Memory B cell (primary cell): ENCODE measurements around the gene SFMBT1.

Experiments
- ATAC-seq: fragments of 150-1000 bp; cut with Tn5 transposase; 2 replicates; pipeline ENCODE4 v1.10.0; 2021; ENCODE audit warnings: low read depth, mild to moderate bottlenecking, moderate library complexity
- DNase-seq, 2 donors: peaks; one replicate each; pipeline ENCODE4 v3.0.0; 2022; ENCODE audit warnings: low spot score in 2 of 2
- H3K27ac Mint-ChIP-seq: one replicate; pipeline ENCODE4 v1.8.0; 2022; ENCODE audit warnings: mild to moderate bottlenecking, moderate library complexity, mixed read lengths
- H3K27me3 Mint-ChIP-seq: one replicate; pipeline ENCODE4 v1.8.0; 2022; ENCODE audit warnings: mixed read lengths
- H3K36me3 Mint-ChIP-seq: one replicate; pipeline ENCODE4 v1.8.0; 2022; ENCODE audit warnings: mild to moderate bottlenecking, mixed read lengths
- H3K4me1 Mint-ChIP-seq: one replicate; pipeline ENCODE4 v1.8.0; 2022; ENCODE audit warnings: mixed read lengths
- H3K4me3 Mint-ChIP-seq: one replicate; pipeline ENCODE4 v1.8.0; 2022; ENCODE audit warnings: mild to moderate bottlenecking, moderate library complexity, mixed read lengths
- H3K9me3 Mint-ChIP-seq: one replicate; pipeline ENCODE4 v1.8.0; 2022; ENCODE audit warnings: mixed read lengths

SFMBT1 gene

DNA sequence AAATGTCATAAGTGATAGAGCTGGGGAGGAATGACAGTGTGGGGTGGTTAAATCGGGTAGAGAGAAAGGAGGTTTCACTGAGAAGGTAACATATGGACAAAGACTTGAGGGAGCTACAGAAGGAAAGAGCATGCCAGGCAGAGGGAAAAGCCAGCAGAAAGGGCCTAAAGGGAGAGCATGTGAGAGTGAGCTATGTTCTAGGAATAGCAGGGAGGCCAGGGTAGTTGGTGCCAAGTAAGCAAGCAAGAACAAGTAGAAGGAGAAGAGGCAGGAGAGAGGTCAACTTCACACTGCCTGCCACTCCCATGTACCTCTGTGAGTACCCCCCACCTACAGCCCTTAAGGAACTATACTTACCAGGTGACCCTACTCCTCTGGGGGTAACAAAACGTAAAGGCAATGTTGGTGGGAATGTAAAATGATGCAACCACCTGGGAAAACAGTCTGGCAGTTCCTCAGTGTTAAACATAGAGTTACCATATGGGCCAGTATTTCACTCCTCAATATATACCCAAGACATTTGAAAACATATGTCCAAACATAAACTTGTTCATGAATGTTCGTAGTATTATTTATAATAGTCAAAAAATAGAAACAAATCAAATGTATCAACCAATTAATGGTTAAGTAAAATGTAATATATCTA is 67.6 kb downstream of the SFMBT1 start:
- Mint-ChIP-seq H3K4me1 (peaks cover 21% of the 10 kb centered on the region), H3K4me3 (no peak overlapping the region), H3K9me3 (peaks cover 2% of the 10 kb centered on the region), H3K36me3 (peaks cover 3% of the 10 kb centered on the region), H3K27ac (no peak overlapping the region), H3K27me3 (no peaks in the 10 kb centered on the region)
- DNase-seq = no peak
- no peak for ATAC-seq

DNA sequence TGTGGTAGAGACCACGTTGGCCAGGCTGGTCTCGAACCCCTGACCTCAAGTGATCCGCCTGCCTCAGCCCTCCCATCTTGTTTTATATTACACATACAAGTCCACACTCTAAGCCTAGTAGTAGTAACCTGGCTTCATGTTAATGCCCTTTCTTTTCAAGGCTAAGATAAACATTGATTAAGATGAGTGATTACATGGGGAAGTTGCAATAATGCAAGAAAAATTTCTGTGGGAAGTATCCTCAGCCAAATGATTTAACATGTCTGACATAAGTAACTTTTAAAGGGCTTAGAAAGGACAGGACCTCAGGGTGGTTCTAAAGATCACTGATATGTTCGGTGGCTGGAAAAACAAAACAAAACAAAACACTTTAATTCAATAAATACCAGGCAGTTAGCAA is 72.1 kb downstream of the SFMBT1 start:
- ATAC-seq (no peak), DNase-seq (no peak)
- H3K4me1 Mint-ChIP-seq = peaks cover 21% of the 10 kb centered on the region
- H3K27me3 Mint-ChIP-seq = no peaks in the 10 kb centered on the region
- peaks cover 2% of the 10 kb centered on the region for H3K9me3 Mint-ChIP-seq
- no peak overlapping the region for H3K27ac Mint-ChIP-seq
- peaks cover 10% of the 10 kb centered on the region for H3K36me3 Mint-ChIP-seq
- H3K4me3 Mint-ChIP-seq = no peak overlapping the region

DNA sequence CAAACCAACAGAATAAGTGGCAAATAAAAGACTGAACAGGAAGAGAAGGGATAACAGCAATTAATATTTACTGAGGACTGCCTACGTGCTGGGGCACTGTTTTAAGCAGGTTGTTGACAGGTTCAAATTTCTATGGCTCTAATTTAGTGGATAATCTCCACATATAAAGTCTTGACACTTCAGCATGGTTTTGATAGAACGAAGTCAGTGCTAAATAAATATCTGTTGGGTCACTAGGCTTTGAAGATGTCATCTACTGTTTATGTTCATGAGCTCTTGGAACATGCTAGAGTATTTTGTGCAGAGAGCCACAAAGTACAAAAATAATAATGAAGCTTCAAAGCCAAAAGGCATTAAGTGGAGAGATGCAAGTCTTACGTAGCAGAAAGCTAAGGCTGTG is 74.0 kb downstream of the SFMBT1 start:
- Mint-ChIP-seq H3K27me3 (no peaks in the 10 kb centered on the region), H3K36me3 (peaks cover 16% of the 10 kb centered on the region), H3K4me3 (no peak overlapping the region), H3K4me1 (peaks cover 23% of the 10 kb centered on the region), H3K27ac (peak overlapping the region; percentile 7), H3K9me3 (no peaks in the 10 kb centered on the region)
- DNase-seq (no peak), ATAC-seq (no peak)

DNA sequence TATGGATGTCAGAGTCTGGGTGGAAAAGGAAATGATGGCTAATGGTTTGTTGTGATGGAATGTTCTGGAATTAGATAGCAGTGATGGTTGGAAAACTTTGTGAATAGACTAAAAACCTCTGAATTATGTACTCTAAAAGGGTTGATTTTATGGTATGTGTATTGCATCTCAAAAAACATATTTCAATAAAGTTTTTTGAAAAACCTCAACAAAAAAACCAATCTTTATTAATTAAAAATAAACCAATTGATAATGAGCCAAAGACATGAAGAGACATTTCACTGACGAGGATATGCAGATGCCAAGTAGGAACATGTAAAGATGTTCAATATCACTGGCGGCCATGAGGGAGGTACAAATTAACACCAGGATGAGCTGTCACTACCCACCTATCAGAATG is 78.5 kb downstream of the SFMBT1 start:
- Mint-ChIP-seq H3K4me3 (no peak overlapping the region), H3K27ac (peak overlapping the region; percentile 3), H3K27me3 (no peaks in the 10 kb centered on the region), H3K36me3 (peaks cover 19% of the 10 kb centered on the region), H3K4me1 (peaks cover 15% of the 10 kb centered on the region), H3K9me3 (no peaks in the 10 kb centered on the region)
- no peak for ATAC-seq
- DNase-seq = no peak

DNA sequence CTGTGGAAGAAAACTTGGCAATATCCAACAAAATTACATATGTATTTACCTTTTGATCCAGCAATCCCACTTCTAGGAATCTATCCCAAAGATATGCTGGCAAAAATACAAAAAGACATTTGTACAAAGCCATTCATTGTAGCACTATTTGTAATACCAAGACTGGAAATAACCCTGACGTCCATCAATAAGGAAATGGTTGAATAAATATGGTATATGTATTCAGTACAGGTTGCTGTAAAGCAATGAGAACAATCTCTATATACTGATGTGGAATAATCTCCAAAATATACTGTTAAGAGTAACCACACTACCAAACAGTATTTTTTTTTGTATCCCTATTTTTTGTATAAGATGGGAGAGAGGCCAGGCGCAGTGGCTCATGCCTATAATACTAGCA is 83.7 kb downstream of the SFMBT1 start:
- DNase-seq (no peak), ATAC-seq (no peak)
- H3K4me1 Mint-ChIP-seq = peaks cover 21% of the 10 kb centered on the region
- no peak overlapping the region for H3K27ac Mint-ChIP-seq
- H3K27me3 Mint-ChIP-seq = no peaks in the 10 kb centered on the region
- H3K36me3 Mint-ChIP-seq = peaks cover 15% of the 10 kb centered on the region
- H3K4me3 Mint-ChIP-seq = no peak overlapping the region
- H3K9me3 Mint-ChIP-seq = peaks cover 3% of the 10 kb centered on the region

DNA sequence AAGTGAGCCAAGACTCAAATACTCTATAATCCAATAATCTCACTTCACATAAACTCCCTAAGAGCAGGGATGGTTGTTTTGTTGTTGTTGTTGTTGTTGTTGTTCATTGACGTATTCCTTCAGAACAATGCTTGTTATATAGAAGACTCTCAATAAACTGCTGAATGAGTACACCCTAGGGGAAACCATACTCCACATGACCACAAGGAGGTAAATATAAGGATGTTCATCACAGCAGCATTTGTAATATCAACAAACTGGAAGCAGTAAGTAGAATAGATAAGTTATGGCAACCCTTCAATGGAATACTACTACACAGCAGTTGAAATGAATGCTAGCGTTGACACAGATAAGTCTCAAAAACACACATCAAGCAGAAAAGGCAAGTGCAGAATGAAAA is 86.1 kb downstream of the SFMBT1 start:
- peaks cover 13% of the 10 kb centered on the region for H3K36me3 Mint-ChIP-seq
- DNase-seq (no peak), ATAC-seq (peak; percentile 38)
- H3K4me3 Mint-ChIP-seq = no peak overlapping the region
- H3K9me3 Mint-ChIP-seq = peaks cover 3% of the 10 kb centered on the region
- H3K4me1 Mint-ChIP-seq = peaks cover 33% of the 10 kb centered on the region
- peak overlapping the region; percentile 19 for H3K27ac Mint-ChIP-seq
- no peaks in the 10 kb centered on the region for H3K27me3 Mint-ChIP-seq

DNA sequence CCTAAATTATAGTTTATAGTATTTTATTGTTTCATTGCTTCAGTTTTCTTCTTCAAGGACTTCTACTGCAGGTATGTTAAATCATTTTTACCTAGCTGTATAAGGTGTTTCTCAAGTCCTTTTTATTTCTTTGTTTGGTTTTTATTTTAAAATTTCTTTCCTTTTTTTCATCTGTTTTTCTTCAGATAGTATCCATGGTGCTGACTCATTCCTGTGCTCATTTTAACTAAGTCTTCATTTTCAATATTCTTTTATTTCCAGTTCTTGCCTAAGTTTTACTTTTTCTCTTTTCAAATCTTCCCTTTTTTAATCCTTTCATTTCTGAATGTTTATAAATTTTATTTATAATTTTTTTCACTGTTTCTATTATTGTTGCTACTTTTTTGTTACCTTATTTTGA is 106.3 kb downstream of the SFMBT1 start:
- Mint-ChIP-seq H3K4me1 (peaks cover 5% of the 10 kb centered on the region), H3K4me3 (no peak overlapping the region), H3K36me3 (peaks cover 18% of the 10 kb centered on the region), H3K9me3 (no peaks in the 10 kb centered on the region), H3K27me3 (no peaks in the 10 kb centered on the region), H3K27ac (no peak overlapping the region)
- no peak for DNase-seq
- ATAC-seq = no peak

DNA sequence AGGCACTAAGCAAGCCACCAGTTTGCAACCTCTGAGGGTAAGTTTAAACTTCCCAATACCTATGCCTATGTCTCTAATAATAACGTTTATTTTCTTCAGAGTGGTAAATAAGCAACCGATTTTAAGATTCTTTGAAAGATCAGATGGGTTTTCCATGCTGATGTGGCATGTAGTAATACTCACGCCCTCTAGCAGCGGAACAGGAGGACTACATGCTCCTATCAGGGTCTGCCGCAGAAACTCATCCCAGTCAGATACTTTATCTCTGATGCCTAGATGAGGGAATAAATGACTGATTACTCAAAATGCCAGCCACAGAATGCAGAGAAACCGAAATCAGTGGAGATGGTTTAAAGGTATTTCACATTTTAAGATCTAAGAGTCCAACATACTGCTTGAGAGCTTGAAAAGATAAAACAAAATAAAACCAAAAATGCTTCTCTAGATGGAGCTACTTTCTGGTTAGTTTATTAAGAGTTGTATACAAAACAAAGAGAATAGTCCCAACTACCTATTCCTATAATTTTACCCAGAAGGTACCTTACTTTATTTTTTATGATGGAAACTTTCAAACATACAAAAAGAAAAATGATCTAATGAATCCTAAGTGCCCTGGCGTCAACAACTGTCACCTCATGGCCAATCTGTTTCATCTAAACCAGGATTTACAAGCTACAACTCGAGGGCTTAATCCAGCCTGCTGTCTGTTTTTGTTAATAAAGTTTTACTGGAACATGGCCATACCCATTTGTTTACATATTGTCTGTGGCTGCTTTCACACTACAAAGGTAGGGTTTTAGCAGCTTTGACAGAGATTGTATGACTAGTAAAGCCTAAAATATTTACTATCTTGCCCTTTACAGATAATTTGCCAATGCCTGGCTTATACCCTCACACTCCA is 111.0 kb downstream of the SFMBT1 start:
- peak; percentile 85 for ATAC-seq
- H3K9me3 Mint-ChIP-seq = no peaks in the 10 kb centered on the region
- H3K4me1 Mint-ChIP-seq = peaks cover 17% of the 10 kb centered on the region
- H3K4me3 Mint-ChIP-seq = peak overlapping the region; percentile 24
- peak overlapping the region; percentile 83 for H3K27ac Mint-ChIP-seq
- H3K36me3 Mint-ChIP-seq = peaks cover 5% of the 10 kb centered on the region
- DNase-seq = peak; percentile 22 to 23
- H3K27me3 Mint-ChIP-seq = no peaks in the 10 kb centered on the region

DNA sequence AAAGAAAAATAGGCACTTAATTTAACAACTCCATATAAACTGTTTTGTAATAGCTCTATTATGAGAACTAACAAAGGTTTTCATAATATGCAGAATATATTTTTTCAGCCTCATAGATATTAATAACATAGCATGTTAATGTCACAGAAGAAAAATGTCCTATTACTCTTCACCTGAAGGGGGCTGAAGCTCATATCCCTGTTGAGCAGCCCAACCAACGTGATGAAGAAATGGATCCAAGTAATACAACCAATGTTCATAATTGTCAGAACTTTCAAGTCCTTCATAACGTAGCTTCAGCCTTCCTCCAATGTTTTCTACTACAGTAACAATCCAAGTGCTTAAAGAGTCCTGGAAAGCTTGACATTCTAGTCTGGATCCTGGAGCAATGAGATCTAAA is 114.0 kb downstream of the SFMBT1 start:
- no peak for DNase-seq
- Mint-ChIP-seq H3K4me3 (no peak overlapping the region), H3K9me3 (no peaks in the 10 kb centered on the region), H3K27ac (peak overlapping the region; percentile 86), H3K27me3 (no peaks in the 10 kb centered on the region), H3K36me3 (peaks cover 10% of the 10 kb centered on the region), H3K4me1 (peaks cover 19% of the 10 kb centered on the region)
- ATAC-seq = no peak

DNA sequence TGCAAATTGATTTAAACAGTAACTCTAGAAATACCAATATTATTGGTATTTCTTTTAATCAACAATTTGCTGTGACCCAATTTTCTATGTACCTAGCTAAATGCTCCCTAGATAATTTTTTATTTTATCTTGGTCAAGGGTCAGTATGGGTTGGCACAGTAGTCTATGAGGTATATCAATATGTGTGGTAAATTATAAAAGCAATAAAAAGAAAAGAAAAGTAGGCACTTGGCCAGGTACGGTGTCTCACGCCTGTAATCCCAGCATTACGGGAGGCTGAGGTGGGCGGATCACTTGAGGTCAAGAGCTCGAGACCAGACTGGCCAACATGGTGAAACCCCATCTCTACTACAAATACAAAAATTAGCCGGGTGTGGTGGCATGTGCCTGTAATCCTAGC is 114.5 kb downstream of the SFMBT1 start:
- DNase-seq (no peak), ATAC-seq (no peak)
- peaks cover 19% of the 10 kb centered on the region for H3K4me1 Mint-ChIP-seq
- H3K9me3 Mint-ChIP-seq = no peaks in the 10 kb centered on the region
- H3K36me3 Mint-ChIP-seq = peaks cover 12% of the 10 kb centered on the region
- peak overlapping the region; percentile 86 for H3K27ac Mint-ChIP-seq
- H3K4me3 Mint-ChIP-seq = no peak overlapping the region
- H3K27me3 Mint-ChIP-seq = no peaks in the 10 kb centered on the region

DNA sequence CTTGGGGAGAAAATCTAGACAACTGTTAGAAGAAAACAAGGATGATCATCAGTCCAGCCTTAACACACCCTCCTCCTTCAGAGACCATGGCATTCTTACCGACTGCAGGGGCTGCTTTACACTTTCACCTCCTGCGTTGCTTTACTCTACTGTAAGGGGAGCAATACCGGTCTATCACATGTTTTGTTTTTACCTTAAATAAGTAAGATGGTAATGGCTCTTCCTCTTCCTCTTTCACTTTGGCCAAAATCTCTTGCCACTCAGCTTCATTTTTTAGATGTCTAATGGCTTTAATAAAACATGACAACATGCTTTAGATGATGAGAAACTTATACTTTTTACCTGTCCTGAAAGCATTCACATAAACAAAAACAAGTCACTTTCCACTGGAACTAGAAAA is 115.1 kb downstream of the SFMBT1 start:
- no peaks in the 10 kb centered on the region for H3K27me3 Mint-ChIP-seq
- H3K27ac Mint-ChIP-seq = peak overlapping the region; percentile 86
- peak; percentile 79 for ATAC-seq

DNA sequence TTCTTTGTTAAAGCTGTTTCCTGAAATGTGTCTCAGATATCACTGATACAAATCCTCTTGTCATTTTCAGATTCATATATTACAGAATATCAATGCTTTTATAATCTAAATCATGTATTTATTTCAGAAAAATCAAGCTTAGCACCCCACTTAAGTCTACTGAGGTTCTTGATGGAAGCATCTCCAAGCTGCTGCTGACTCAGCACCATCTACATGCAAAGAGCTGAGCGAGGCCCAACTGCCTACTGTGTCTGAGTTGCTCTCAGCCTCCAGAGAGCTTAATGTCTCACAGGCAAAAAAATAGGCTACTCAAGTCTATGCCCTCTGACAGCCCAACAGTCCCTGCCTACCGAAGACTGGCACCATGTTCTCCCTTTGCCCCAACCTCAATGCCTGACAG is 119.3 kb downstream of the SFMBT1 start:
- Mint-ChIP-seq H3K4me3 (no peak overlapping the region), H3K4me1 (peaks cover 13% of the 10 kb centered on the region), H3K27ac (no peak overlapping the region), H3K36me3 (peaks cover 23% of the 10 kb centered on the region), H3K27me3 (no peaks in the 10 kb centered on the region), H3K9me3 (no peaks in the 10 kb centered on the region)
- ATAC-seq (no peak), DNase-seq (no peak)

More for the DNA sequence above, 115.1 kb downstream of the SFMBT1 start:
- peaks cover 12% of the 10 kb centered on the region for H3K36me3 Mint-ChIP-seq
- no peaks in the 10 kb centered on the region for H3K9me3 Mint-ChIP-seq
- H3K4me3 Mint-ChIP-seq = peak overlapping the region; percentile 67
- H3K4me1 Mint-ChIP-seq = peaks cover 19% of the 10 kb centered on the region
- no peak for DNase-seq

DNA sequence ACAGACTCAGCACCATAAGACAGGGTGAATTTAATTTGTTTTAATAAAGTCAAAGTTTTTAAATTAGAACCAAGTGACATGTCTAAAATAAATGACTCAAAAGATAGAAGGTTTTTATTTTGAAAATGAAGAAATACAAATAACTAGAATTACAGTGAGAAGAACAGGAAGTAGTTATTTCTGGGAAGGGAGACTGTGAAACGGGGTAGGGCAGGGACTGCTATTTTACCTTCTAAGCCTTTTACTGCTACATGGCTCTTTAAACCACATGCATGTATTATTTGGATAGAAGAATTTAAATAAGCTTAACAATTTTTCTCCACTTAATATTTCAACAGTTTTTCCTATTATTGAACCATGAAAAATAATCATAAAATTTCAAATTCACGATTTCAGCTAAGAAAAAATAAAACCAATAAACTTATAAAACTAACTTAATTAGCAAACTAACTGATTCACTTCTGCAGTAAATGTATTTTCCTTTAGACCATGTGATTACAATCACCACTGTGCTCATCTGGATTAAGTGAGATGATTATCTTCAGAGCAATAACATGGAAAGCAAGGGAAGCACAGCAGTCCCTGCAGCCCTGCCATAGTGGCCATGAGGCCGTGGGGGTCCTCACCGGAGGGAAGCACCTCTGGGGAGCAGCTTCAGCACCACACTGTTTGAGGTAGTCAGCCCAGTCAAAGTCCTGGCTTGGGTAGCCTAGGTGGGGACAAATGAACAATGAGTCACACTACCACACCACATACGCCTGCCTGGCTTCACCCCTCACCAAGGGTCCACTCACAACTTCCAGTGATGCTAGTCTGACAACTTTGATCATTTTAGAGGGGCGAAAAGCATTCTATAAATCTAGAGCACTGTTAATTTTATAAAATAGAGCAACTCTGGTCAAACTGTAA is 120.2 kb downstream of the SFMBT1 start:
- DNase-seq (no peak), ATAC-seq (no peak)
- Mint-ChIP-seq H3K36me3 (peaks cover 27% of the 10 kb centered on the region), H3K9me3 (no peaks in the 10 kb centered on the region), H3K4me1 (peaks cover 8% of the 10 kb centered on the region), H3K27me3 (no peaks in the 10 kb centered on the region), H3K27ac (no peak overlapping the region), H3K4me3 (no peak overlapping the region)

DNA sequence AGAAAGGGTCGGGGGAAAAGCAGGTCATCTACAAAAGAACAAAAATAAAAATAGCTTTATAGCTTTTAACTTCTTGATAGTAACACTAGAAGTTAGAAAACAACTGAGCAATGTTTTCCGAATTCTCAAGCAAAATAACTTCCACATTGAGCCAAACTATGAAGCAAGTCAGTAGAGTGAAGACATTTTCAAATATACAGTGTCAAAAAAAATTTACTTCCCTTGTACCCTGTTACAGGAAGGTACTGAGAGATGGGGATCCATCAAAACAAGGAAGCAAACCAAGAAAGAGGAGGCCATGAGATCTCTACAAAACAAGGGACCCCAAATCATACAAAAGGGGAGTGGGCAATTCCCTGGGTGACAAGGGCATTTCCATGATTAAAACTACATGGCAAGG is 121.9 kb downstream of the SFMBT1 start:
- peaks cover 33% of the 10 kb centered on the region for H3K36me3 Mint-ChIP-seq
- H3K4me3 Mint-ChIP-seq = no peak overlapping the region
- no peak for ATAC-seq
- H3K27me3 Mint-ChIP-seq = no peaks in the 10 kb centered on the region
- DNase-seq = no peak
- H3K27ac Mint-ChIP-seq = no peak overlapping the region
- H3K9me3 Mint-ChIP-seq = no peaks in the 10 kb centered on the region
- H3K4me1 Mint-ChIP-seq = no peaks in the 10 kb centered on the region
